ENCODE results near the gene TRMT44. TPM values are rescaled to one million over a fixed set of nuclear protein-coding genes. Genes with fewer than 3 reads are reported as not detected.

The TRMT44 gene
- total RNA-seq, 1 donor from 2014 or later: 14.5 TPM

DNA sequence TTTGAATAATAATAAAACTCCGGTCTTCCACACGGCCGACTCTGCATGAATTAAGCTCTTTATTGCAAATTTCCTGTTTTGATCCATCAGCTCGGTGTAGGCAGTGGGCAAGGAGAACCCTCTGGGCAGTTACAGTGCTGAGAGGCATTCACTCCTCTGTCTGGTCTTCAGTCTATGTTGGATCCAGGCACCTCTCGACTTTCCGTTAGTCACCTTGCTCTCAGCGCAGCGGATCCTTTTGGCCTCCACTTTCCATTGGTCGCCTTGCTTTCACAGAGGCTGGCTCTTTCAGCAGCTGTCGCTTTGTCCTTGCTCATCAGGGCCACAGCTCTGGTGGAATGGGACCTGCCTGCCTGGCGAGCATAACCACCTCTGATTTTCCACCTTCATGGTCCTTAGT lies 52.9 kb downstream of the TRMT44 start:
- no peak for DNase-seq (ENCODE audit: low read depth)

GRCh38 chr4:8494218-8494617 lies 53.6 kb downstream of the TRMT44 start:
- DNase-seq (ENCODE audit: low read depth): no peak

- DNase-seq (ENCODE audit: low read depth): no peak
Observed at GRCh38 chr4:8494983-8495548, 54.5 kb downstream of the TRMT44 start.

DNA sequence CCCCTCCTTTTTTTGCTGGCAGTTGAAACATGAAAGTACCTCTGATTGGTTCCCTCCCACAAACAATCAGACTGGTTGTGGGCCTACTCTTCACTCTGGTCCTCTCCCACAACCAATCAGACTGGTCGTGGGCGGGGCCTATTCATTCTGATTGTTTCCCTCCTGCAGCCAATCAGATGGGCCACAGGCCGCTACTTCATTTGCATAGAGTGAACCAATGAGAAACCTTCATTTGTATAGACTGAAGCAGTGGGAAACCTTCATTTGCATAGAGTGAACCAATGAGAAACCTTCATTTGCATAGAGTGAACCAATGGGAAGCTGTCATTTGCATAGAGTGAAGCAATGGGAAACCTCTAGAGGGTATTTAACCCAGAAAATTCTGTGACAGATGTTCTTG lies 55.2 kb downstream of the TRMT44 start:
- DNase-seq (ENCODE audit: low read depth): no peak

DNA sequence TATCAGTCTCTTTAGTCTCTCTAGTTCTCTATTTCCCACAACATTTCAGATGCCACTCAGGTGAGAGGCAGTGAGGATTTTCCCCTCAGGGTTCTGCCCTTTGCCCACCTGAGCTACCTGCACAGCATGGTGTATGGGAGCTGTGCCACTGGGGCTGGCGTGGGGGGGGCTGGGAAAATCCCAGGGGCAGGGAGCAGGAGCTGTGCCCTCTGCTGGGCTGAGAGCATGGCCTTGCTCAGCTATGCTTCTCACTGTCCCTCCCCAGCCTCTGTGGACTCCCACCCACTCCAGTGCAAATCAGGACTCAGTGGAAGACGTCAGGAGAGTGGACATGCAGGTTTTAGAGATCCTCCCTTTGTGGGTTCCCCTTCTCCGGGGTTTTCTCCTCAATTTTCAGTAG lies 57.2 kb downstream of the TRMT44 start:
- no peak for DNase-seq (ENCODE audit: low read depth)

DNA sequence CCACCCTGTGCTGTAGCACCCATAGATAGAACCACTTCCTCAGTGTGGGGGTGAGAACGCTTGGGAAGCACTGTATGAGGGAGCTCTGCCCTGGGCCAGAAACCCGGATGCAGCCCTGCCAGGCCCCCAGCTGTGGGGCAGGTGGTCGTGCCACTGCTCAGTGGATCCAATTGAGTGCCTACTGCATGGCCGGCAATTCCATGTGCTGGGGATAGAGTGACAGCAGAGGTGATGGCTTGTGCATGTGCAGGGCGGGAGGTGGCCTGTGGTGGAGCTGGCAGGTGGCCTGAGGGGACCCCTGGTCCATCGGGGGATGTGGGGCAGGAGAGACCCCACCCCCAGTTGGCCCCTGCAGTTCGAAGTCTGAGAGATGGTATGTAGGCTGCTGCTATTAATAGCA lies 60.4 kb downstream of the TRMT44 start:
- no peak for DNase-seq (ENCODE audit: low read depth)

DNA sequence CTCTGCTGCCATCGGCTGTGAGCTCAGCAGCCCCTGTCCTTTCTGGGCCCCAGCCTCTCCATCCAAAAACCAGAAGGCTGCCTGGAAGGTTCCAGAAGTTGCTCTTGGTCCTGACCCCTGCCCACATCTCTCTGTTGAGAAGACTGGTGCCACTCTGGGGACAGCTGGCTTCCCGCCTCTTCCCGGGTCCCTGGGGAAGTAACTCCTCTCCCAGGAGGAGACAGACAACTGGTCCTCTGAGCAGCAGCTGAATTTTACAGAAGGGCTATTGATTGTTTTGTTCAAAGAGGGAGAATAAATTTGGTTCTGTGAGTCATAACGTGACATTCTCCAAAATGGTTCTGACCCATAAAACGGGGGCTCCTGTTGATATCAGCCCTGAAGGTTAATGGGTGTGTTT lies 61.2 kb downstream of the TRMT44 start:
- no peak for DNase-seq (ENCODE audit: low read depth)

GRCh38 chr4:8502371-8502770 lies 61.8 kb downstream of the TRMT44 start:
- no peak for DNase-seq (ENCODE audit: low read depth)

GRCh38 chr4:8502836-8503585 lies 62.4 kb downstream of the TRMT44 start:
- no peak for DNase-seq (ENCODE audit: low read depth)

GRCh38 chr4:8503801-8504200 lies 63.2 kb downstream of the TRMT44 start:
- DNase-seq (ENCODE audit: low read depth): no peak

DNA sequence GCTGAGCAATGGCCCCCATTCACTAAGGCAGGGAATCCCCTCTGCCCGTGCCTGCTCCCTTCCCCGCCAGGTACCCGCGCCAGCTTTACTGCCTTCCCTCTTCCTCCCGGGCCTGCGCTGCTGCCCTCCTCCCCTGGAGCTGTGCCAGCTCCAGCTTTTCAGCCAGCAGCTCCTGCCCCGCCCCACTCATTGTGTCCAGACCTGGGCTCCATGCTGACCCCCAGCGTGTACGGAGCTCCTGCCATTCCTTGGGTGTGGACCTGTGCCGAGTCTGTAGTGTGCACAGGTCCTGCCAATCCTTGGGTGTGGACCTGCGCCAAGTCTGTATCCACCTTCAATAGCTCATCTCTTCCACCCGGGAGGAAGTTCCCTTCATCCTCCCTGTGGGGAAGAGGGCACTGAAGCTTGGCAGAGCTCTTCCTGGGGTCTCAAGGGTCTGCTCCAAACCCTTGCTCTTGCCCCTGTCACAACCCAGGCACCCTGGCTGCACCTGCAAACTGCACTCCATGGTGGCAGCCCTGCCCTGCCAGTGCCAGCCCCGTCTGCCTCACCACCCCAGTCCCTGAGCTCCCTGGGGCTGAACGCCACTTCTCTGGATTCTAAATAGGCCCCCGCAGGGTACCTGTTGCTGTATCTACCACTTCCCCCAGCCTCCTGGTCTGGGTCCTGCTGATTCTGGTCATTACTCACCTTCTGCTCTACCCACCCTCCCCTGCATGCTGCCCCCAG lies 63.9 kb downstream of the TRMT44 start:
- DNase-seq (ENCODE audit: low read depth): no peak

GRCh38 chr4:8505229-8505628 lies 64.7 kb downstream of the TRMT44 start:
- DNase-seq (ENCODE audit: low read depth): no peak

DNA sequence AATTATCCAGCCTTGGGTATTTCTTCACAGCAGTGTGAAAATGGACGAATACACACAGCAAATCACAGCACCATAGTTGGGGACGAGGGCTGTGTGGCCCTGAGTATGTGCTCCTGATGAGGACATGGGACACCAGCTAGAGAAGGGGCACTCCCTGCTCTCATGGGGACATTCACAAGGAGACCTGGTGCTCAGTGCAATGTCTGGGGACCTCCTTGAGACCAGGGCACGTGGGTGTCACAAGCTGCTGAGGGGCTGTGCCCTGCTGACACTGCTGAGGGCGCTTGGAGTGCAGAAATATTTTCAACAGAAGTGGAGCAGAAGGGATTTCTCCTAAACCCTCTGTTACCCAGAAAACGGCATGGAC lies 65.4 kb downstream of the TRMT44 start:
- no peak for DNase-seq (ENCODE audit: low read depth)

DNA sequence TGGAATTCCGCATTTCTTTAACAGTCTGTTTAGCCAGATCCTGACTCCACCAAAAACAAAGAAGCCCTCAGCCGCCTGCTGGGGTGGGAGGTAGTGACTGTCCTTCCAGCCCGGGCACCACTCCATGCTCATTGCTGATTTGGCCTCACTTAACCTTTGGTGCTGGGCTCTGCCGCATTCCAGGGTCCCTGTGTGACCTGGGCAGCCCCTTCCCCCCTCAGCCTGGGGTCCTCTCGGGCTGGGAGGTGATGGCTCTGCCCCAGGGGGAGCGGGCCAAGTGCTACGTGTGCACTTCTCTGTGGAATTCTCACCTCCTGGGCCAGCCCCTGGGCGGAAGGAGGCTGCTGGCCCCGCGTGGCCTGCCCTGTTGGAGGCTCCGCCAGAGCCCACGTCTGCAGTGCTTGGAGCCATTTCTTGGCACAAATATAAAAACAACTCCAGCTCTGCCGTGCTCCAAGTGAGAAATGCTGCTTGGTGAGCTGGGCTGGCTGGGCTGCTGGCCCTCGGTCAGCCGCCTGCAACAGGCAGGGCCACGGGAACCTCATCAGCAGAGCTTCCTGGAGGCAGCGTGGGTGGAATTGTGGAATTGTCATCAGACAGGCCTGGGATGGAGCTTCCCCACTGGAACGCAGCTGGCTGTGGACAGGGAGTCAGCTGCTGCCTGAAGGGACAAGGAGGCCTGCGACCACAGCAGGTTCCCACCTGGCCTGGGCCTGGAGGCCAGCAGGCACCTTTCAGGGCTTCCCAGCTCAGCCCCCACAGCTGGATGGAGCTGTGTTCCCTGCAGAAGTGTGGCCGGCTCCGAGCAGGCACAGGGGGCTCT lies 66.0 kb downstream of the TRMT44 start:
- DNase-seq (ENCODE audit: low read depth): no peak

DNA sequence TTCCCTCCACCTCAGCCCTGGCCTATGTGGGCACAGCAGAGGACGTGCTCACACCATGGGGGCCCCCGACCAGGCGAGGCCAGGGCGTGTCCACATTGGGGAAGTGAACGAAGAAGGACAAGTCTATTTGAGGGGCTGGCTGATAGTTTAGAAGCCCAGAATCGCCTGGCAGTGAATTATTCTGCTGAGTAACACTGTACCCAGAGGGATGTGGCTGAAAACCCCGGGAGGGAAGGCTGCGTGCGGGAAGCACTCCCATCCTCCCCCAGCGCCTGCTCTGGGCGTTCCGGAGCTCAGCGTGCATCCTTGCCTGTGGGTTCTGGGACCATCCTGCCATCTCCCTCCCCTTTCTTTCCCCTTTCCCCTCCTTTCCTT lies 66.6 kb downstream of the TRMT44 start:
- no peak for DNase-seq (ENCODE audit: low read depth)

DNA sequence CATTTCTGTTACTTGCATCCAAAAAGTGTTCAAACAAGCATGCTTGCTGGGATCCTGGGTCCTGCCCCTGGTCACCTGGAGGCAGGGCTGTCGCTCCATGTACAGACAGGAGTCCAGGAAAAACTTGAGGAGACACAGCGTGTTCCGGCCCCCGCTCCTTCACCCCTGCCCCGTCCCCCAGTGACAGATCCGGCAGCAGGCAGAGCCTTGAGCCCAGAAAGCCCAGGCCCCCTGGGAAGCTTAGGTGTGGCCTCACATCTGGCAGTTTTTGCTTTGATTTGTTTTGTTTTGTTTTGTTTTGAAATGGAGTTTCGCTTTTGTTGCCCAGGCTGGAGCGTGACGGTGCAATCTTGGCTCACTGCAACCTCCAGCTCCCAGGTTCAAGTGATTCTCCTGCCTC lies 67.0 kb downstream of the TRMT44 start:
- DNase-seq (ENCODE audit: low read depth): no peak

DNA sequence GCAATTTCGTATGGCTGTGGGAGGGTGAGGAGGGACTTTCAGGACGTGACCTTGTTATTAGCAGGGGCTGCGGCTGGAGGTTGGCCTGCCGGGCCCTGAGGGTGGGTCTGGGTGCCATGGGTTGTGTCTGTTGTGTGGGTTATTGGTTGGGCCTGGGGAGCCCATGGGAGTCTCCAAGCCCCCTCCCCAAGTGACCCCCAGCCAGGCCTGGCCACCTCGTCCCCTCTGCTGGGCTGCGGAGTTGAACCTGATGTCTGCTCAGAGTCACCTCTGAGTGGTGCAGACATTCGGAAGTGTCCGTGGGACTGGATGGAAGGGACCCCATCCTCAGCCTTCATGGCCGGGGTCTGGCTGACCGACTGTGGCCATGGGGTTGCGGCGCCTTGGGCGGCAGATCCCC lies 67.7 kb downstream of the TRMT44 start:
- DNase-seq (ENCODE audit: low read depth): no peak

DNA sequence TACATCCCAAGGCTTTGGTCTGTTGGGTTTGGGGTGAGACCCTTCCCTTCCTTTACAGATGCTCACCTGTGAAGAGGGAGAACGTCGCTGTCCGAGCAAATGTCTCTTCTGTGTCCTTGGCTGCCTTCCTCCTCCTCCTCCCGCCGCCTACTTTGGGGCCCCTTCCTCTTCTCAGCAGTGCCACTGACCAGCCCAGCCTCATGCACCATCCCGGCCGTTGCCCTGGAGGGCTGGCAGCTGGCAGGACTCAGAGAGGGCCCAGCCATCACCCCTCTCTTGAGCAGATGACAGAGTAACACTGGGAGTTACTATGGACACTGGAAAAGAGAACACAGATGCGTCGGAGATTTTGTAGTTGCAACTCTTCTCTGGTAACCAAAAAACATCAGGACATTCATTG lies 68.2 kb downstream of the TRMT44 start:
- DNase-seq (ENCODE audit: low read depth): no peak

- DNase-seq (ENCODE audit: low read depth): no peak
Observed at GRCh38 chr4:8509311-8509950, 68.9 kb downstream of the TRMT44 start.

DNA sequence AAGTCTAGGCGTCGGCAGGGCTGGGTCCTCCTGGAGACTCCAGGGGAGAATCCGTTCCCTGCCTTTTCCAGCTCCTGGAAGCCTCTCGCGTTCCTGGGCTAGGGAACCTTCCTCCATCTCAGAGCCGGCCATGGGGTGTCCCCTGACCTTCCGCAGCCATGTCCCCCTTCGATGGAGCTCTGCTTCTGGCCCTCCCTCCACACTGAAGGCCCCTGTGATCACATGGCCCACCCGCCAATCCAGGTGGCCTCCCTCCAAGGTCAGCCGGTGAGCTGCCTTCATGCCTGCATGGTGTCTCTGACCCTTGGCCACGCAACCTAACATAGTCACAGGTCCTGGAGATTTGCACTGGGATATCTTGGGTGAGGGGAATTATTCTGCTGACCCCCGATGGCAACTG lies 69.6 kb downstream of the TRMT44 start:
- DNase-seq (ENCODE audit: low read depth): no peak

- no peak for DNase-seq (ENCODE audit: low read depth)
Observed at GRCh38 chr4:8510611-8511285, 70.2 kb downstream of the TRMT44 start.
